ENCODE measurements around the gene MPPED2. TPM values are rescaled to one million over a fixed set of nuclear protein-coding genes. Genes with fewer than 3 reads are reported as not detected.

Gene MPPED2
- total and polyA plus RNA-seq, 4 donors, result 0.11 to 5.6 (median 1.1) TPM

DNA sequence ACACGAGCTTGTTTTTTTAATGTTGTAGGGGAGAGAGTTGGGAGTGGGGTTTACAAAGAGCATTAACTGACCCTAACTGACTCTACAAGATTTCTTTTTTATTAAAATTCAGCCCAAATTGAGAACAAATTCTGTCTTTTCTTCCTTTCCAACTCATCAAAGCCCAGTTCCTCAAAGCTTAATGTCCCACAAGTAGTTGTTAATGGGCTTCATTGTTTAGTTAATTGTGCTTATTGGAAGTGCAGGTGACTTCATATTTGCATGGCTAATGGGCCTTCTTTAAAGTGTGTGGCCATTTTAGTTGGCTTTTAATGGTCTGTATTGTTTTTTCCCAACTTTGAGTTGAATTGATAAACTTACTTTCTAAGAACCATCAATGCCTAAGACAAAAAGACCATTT is 39.8 kb downstream of the MPPED2 start:
- H3K27ac ChIP-seq (ENCODE audit: low read depth in 1 of 2, low read length in 1 of 2), result no peak overlapping the region
- ATAC-seq (ENCODE audit: insufficient read depth, low FRiP score), result no peak
- 35 to 78% methylated on average over 1 of the region's 1 CpG for WGBS, 2 donors
- H3K4me1 ChIP-seq (ENCODE audit: control insufficient read depth in 5 of 5, insufficient read depth in 5 of 5, low read length in 5 of 5), result peaks cover 0 to 5% (median 0%) of the 10 kb centered on the region in 5 donors
- H3K27me3 ChIP-seq (ENCODE audit: control insufficient read depth in 3 of 3, insufficient read depth in 3 of 3, low read length in 2 of 3), result no peaks in the 10 kb centered on the region
- no peaks in the 10 kb centered on the region for H3K9me3 ChIP-seq (ENCODE audit: control insufficient read depth in 4 of 4, insufficient read depth in 3 of 4, low read length in 3 of 4)
- DNase-seq, result no peak
- no peak overlapping the region for H3K4me3 ChIP-seq
- H3K36me3 ChIP-seq (ENCODE audit: control insufficient read depth in 4 of 4, insufficient read depth in 4 of 4, low read length in 4 of 4), result no peaks in the 10 kb centered on the region
- TF ChIP-seq CTCF (IDR thresholded peaks at IDR 0.05; ENCODE audit: control extremely low read depth, extremely low read depth), result no peak
- no peak overlapping the region for H3K9ac ChIP-seq (ENCODE audit: insufficient read depth in 1 of 2, low read length in 2 of 2)

DNA sequence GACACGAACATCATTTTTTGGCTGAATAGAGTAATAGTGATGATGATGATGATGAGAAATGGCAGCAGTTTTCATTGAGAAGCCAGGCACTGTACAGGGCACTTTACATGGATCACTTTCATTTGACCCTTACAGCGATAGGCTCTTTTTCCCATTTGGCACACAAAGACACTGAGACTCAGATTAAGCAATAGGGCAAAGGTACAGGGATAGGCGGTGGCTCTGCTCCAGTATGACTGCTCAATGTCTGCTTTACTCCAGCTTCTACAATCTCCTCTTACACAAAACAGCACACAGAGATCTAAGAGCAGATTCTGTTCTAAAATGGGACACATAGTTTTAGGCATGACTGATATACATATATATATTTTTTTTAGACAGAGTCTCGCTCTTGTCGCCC is 40.6 kb downstream of the MPPED2 start:
- DNase-seq (no peak), ATAC-seq (ENCODE audit: insufficient read depth, low FRiP score) (no peak)
- peaks cover 0 to 5% (median 0%) of the 10 kb centered on the region in 5 donors for H3K4me1 ChIP-seq (ENCODE audit: control insufficient read depth in 5 of 5, insufficient read depth in 5 of 5, low read length in 5 of 5)
- no peak overlapping the region for H3K9ac ChIP-seq (ENCODE audit: insufficient read depth in 1 of 2, low read length in 2 of 2)
- no peak overlapping the region for H3K27ac ChIP-seq (ENCODE audit: low read depth in 1 of 2, low read length in 1 of 2)
- 93 to 94% methylated on average over 5 of the region's 5 CpGs for WGBS, 2 donors
- H3K9me3 ChIP-seq (ENCODE audit: control insufficient read depth in 4 of 4, insufficient read depth in 3 of 4, low read length in 3 of 4), result no peaks in the 10 kb centered on the region
- H3K27me3 ChIP-seq (ENCODE audit: control insufficient read depth in 3 of 3, insufficient read depth in 3 of 3, low read length in 2 of 3), result no peaks in the 10 kb centered on the region
- H3K36me3 ChIP-seq (ENCODE audit: control insufficient read depth in 4 of 4, insufficient read depth in 4 of 4, low read length in 4 of 4), result no peaks in the 10 kb centered on the region
- H3K4me3 ChIP-seq, result no peak overlapping the region
- no peak for TF ChIP-seq CTCF (IDR thresholded peaks at IDR 0.05; ENCODE audit: control extremely low read depth, extremely low read depth)

GRCh38 chr11:30543066-30543465 is 43.1 kb downstream of the MPPED2 start:
- H3K4me1 ChIP-seq (ENCODE audit: control insufficient read depth in 5 of 5, insufficient read depth in 5 of 5, low read length in 5 of 5), result peaks cover 0 to 6% (median 0%) of the 10 kb centered on the region in 5 donors
- H3K9me3 ChIP-seq (ENCODE audit: control insufficient read depth in 4 of 4, insufficient read depth in 3 of 4, low read length in 3 of 4), result no peaks in the 10 kb centered on the region
- DNase-seq (no peak), ATAC-seq (ENCODE audit: insufficient read depth, low FRiP score) (no peak)
- no peak overlapping the region for H3K4me3 ChIP-seq
- WGBS, 2 donors, result 90 to 94% methylated on average over 1 of the region's 1 CpG
- H3K36me3 ChIP-seq (ENCODE audit: control insufficient read depth in 4 of 4, insufficient read depth in 4 of 4, low read length in 4 of 4), result no peaks in the 10 kb centered on the region
- H3K9ac ChIP-seq (ENCODE audit: insufficient read depth in 1 of 2, low read length in 2 of 2), result no peak overlapping the region
- H3K27me3 ChIP-seq (ENCODE audit: control insufficient read depth in 3 of 3, insufficient read depth in 3 of 3, low read length in 2 of 3), result no peaks in the 10 kb centered on the region
- no peak overlapping the region for H3K27ac ChIP-seq (ENCODE audit: low read depth in 1 of 2, low read length in 1 of 2)
- no peak for TF ChIP-seq CTCF (IDR thresholded peaks at IDR 0.05; ENCODE audit: control extremely low read depth, extremely low read depth)

GRCh38 chr11:30540781-30541180 is 45.4 kb downstream of the MPPED2 start:
- H3K9me3 ChIP-seq (ENCODE audit: control insufficient read depth in 4 of 4, insufficient read depth in 3 of 4, low read length in 3 of 4), result no peaks in the 10 kb centered on the region
- no peak for TF ChIP-seq CTCF (IDR thresholded peaks at IDR 0.05; ENCODE audit: control extremely low read depth, extremely low read depth)
- no peak overlapping the region for H3K27ac ChIP-seq (ENCODE audit: low read depth in 1 of 2, low read length in 1 of 2)
- 92 to 97% methylated on average over 1 of the region's 1 CpG for WGBS, 2 donors
- H3K4me1 ChIP-seq (ENCODE audit: control insufficient read depth in 5 of 5, insufficient read depth in 5 of 5, low read length in 5 of 5), result peaks cover 0 to 8% (median 0%) of the 10 kb centered on the region in 5 donors
- no peaks in the 10 kb centered on the region for H3K36me3 ChIP-seq (ENCODE audit: control insufficient read depth in 4 of 4, insufficient read depth in 4 of 4, low read length in 4 of 4)
- H3K4me3 ChIP-seq, result no peak overlapping the region
- ATAC-seq (ENCODE audit: insufficient read depth, low FRiP score) (no peak), DNase-seq (no peak)
- no peak overlapping the region for H3K9ac ChIP-seq (ENCODE audit: insufficient read depth in 1 of 2, low read length in 2 of 2)
- H3K27me3 ChIP-seq (ENCODE audit: control insufficient read depth in 3 of 3, insufficient read depth in 3 of 3, low read length in 2 of 3), result no peaks in the 10 kb centered on the region

All from lung (tissue), 12 donors.